Measurements from ENCODE around the gene NFILZ.

DNA sequence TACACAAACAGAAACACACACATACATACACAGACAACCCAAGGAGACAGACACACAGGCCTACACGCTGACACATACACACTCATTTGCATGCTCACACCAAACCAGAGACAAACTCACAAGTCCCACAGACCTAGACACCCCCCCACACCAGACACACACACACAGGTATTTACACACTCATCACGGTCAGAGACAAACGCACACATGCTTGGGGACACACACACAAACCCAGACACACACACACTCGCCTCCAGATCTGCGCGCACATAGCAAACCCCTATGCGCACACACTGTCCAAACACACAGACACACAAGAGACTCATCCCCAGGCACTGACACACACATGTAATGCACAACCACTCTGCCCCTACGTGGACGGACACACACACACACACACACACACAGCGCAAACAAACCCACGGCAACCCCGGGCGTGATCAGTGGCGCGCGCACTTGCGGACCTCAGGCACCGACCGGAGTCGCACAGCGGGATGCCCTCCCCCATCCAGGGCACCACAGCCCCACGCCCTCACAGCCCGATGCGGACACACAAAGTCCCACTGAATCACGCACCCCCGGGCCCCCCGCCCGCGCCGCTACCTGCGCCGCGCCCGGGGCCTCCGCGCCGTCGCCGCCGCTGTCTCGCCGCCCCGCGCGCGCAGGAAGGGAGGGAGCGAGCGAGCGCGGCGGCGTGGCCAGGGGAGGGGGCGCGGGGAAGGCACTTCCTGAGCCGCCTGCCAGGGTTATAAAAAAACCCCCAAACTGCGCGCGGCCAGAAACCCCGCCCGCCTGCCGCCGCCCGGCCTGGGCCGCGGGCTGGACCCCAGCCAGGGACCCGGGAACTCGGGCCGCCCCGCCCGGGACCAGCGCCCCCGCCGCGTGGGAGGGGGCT, 20.1 kb upstream of the NFILZ start, which contains the start of gene ADAMTS10:
- TF ChIP-seq, protein P1, sequence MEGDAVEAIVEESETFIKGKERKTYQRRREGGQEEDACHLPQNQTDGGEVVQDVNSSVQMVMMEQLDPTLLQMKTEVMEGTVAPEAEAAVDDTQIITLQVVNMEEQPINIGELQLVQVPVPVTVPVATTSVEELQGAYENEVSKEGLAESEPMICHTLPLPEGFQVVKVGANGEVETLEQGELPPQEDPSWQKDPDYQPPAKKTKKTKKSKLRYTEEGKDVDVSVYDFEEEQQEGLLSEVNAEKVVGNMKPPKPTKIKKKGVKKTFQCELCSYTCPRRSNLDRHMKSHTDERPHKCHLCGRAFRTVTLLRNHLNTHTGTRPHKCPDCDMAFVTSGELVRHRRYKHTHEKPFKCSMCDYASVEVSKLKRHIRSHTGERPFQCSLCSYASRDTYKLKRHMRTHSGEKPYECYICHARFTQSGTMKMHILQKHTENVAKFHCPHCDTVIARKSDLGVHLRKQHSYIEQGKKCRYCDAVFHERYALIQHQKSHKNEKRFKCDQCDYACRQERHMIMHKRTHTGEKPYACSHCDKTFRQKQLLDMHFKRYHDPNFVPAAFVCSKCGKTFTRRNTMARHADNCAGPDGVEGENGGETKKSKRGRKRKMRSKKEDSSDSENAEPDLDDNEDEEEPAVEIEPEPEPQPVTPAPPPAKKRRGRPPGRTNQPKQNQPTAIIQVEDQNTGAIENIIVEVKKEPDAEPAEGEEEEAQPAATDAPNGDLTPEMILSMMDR (IDR thresholded peaks at IDR 0.05), result no peak
- TF ChIP-seq POLR2AphosphoS5 (IDR thresholded peaks at IDR 0.05) (no peak), POLR2A (IDR thresholded peaks at IDR 0.05) (no peak), EP300 (IDR thresholded peaks at IDR 0.05) (no peak)
